AG08395 (cell line): ENCODE measurements around the gene NME9.
A peak's percentile ranks its signal among the peaks of the same experiment; 100 is the strongest.

Experiments used
- DNase-seq: peaks from one replicate; pipeline ENCODE4 v3.0.0; 2012; ENCODE audit warnings: mixed read lengths, low spot score

Gene NME9

DNA sequence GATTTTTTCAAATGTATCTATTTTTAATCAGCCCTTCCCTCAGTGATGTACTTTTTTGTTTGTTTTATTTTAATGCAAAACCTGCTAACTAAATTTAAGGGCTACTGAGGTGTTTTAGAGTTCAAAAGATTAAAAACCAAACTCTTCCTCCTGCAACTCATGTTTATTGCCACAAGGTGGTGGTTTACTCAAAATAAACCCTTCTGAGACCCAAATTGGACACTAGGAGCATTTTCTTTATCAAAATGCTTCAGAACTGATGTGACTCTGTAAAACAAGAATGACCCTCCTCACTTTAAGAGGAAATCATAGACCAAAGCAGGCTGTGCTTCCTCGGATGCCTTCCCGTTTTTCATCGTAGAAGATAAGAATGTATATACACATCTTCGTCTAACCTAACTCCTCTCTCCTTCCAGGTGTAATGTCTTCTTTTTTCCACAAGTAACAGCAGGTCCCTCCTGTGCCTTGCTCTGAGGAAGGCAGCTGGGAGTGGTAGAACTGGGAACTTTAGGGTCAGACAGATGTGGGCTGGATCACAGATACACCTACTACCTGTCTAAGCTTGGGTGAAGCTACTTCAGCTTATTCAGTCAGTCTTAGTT, 2.9 kb upstream of the NME9 start:
- peak; percentile 63 for DNase-seq

DNA sequence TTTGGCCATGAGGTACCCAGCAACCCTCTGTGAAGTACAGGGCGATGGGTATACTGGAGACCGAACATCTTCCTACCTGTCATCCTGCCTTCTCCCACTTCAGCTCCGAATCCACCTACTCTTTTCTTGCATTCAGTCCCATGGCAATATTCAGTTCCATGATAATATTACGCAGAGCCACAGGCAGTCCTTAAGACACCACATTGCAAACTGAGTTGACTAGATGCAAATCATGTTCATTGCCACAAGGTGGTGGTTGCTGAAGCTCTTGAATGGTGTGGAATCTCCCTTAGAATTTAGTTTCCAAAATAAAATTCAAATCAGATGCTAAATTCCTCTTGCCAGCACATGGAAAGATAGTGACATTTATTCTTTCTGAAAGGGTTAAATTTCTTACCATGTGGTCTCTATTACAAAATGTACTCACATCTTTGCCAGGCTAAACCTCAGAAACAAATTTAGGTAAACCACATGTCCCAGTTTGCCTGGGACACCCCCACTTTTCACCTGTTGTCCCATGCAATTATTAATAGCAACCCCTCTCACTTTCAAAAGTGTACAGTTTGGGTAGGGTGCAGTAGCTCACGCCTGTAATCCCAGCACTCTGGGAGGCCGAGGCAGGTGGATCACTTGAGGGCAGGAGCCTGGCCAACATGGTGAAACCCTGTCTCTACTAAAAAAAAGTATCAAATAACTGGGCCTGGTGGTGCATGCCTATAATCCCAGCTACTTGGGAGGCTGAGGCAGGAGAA, 1.7 kb upstream of the NME9 start:
- DNase-seq = peak; percentile 33

GRCh38 chr3:138329984-138330293, 288 bp upstream of the NME9 start:
- DNase-seq = no peak

- DNase-seq = peak; percentile 64
Measured at GRCh38 chr3:138328341-138328740, 1.3 kb downstream of the NME9 start.

GRCh38 chr3:138327831-138328230, 1.8 kb downstream of the NME9 start:
- DNase-seq = no peak

- no peak for DNase-seq
Measured at GRCh38 chr3:138326866-138327595, 2.6 kb downstream of the NME9 start.

GRCh38 chr3:138325990-138326389, 3.7 kb downstream of the NME9 start:
- no peak for DNase-seq

DNA sequence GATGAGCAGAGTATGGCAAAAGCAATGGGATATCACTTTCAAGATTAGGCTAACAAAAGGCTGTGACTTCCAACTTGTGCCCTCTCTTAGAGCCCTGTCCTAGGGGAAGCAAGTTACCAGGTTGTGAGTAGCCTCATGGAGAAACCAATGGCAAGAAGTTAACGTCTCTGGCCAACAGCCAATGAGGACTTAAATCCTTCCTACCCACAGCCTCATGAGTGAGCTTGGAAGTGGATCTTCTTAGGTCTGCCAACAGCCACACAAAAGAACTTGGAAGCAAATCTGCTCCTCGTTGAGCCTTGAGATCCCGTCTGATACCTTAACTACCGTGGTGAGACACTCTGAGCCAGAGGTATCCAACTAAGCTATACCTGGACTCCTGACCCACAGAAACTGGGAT, 5.7 kb downstream of the NME9 start:
- DNase-seq = no peak

DNA sequence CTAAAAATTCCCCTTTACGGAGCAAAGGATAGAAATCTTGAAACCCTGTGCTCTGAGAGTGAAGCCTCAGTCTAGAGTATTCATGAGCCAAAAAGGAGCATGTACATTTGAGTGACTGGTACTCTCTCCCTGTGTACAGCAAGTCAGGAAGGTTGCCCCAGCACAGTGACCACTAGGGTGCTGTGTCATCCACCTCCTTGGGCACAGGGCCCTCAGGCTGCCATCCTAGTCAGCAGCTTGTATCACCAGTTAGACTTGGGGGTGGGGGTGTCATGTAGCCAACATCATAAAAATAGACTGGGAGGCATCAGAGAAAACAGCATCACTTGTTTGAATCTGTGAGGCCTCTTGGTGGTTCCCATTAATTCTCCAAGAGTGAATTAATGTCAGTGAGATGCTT, 12.0 kb downstream of the NME9 start:
- no peak for DNase-seq

DNA sequence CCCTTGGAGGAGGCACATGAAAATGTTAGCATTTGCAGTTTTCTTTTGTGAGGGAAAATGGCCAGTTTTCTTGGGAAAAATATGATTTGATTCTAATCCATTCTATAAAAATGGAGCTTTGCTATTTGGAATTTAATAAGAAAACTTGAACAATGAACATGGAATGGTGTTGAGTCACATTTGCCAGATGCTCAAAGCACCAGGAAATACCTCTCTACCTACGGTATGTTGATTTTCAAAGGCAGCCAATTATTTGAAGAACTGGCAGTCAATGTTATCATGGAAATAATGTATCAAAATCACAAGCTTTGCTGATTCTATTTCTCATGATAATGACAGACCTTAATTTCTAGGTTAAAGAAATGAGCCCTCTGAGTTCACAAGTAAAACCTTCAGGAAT, 14.9 kb downstream of the NME9 start:
- DNase-seq = no peak

DNA sequence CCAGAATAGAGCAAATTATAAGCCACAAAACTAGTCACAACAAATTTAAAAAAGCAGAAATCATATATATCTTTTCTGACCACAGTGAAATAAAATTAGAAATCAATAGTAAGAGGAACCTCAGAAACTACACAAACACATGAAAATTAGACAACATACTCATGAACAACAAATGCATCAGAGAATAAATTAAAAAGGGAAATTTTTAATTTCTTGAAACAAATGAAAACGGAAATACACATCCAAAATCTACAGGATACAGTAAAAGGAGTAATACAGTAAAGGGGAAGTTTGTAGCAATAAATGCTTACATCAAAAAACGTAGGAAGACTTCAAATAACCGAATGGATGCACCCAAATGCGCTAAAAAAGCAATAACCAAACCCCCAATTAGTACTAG, 19.2 kb downstream of the NME9 start:
- DNase-seq = no peak

- DNase-seq = no peak
Measured at GRCh38 chr3:138308783-138309182, 20.9 kb downstream of the NME9 start.

GRCh38 chr3:138307899-138308298, 21.8 kb downstream of the NME9 start:
- no peak for DNase-seq

- DNase-seq = no peak
Measured at GRCh38 chr3:138303474-138303873, 26.2 kb downstream of the NME9 start.

- DNase-seq = no peak
Measured at GRCh38 chr3:138300647-138301046, 29.0 kb downstream of the NME9 start.

GRCh38 chr3:138297876-138298275, 31.8 kb downstream of the NME9 start:
- no peak for DNase-seq

DNA sequence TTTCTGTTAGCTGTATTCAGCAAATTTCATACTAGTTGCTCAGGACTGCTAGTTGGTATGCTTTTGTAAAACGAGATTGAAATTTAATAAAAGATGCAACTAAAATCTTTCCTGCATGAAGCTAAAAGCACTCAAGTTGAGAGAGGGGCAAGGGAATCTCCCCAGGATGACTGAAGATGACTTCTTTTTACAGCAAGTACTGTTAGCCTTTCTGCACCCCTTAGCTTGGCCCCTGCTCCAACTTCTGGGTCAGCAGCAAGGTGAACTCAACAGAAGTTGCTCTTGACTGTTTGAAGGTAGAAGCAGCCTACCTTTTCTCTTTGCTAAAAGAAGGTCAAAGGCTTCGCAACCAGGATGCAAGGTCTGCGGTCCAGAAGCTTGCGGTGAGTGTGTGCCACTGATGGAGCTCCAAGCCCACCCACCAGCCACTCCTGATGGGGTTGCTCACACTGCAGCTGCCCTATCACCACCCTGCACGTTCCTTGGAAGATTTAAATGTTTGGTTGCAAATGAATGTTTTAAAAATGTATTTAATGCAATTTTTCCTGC, 32.5 kb downstream of the NME9 start:
- DNase-seq = no peak

DNA sequence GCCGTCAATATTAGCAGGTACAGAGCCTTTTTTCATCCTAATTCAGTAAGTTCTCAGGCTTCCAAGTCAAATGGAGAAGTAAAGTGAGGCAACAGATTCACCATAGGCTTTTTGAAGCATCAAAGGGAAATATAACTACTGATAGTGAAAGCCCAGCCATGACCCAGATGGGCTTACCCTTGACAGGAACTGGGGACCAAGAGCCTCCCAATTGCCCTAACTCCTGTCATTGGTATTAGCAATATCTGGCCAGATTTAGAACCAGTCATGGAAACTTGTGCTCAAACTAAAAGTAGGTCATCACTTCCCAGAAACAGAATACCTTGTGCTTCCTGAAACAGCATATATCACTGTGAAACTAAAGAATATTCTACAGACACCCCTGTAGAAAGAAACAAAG, 33.0 kb downstream of the NME9 start:
- DNase-seq = no peak

- no peak for DNase-seq
Measured at GRCh38 chr3:138289701-138290100, 40.0 kb downstream of the NME9 start.

- no peak for DNase-seq
Measured at GRCh38 chr3:138289260-138289659, 40.4 kb downstream of the NME9 start.

- no peak for DNase-seq
Measured at GRCh38 chr3:138284957-138285477, 44.6 kb downstream of the NME9 start.

- DNase-seq = no peak
Measured at GRCh38 chr3:138284079-138284478, 45.6 kb downstream of the NME9 start.

GRCh38 chr3:138282836-138283235, 46.8 kb downstream of the NME9 start:
- DNase-seq = no peak
